Gastroesophageal sphincter (tissue), 4 donors: ENCODE data around the gene BIRC7. TPM values are rescaled to one million over a fixed set of nuclear protein-coding genes. Genes with fewer than 3 reads are reported as not detected.
A peak's percentile ranks its signal among the peaks of the same experiment; 100 is the strongest.

Source experiments
- ATAC-seq: fragments of 150-250 bp; one replicate; pipeline ENCODE4 v1.9.1; 2016; ENCODE audit warnings: mild to moderate bottlenecking, moderate library complexity
- H3K27ac ChIP-seq, 4 donors: fragments of 200-600 bp; sonication (generic) in 3 of 4; 1 replicate in 3 of 4; 2 replicates in 1 of 4; pipeline ENCODE4 v1.5.1; 2016 to 2019
- H3K27me3 ChIP-seq: fragments of 200-600 bp; sonication (generic); one replicate; pipeline ENCODE4 v1.5.1; 2019
- H3K36me3 ChIP-seq, 2 donors: fragments of 200-600 bp; sonication (generic); one replicate each; pipeline ENCODE4 v1.5.1; 2019; ENCODE audit warnings: control low read depth in 1 of 2
- H3K4me1 ChIP-seq, 3 donors: fragments of 200-600 bp; sonication (generic); 1 replicate in 2 of 3; 2 replicates in 1 of 3; pipeline ENCODE4 v1.5.1; 2016 to 2019; ENCODE audit warnings: control low read depth in 2 of 3
- H3K4me3 ChIP-seq, 2 donors: fragments of 200-600 bp; sonication (generic); one replicate each; pipeline ENCODE4 v1.5.1; 2019; ENCODE audit warnings: mild to moderate bottlenecking in 1 of 2, moderate library complexity in 1 of 2
- H3K9me3 ChIP-seq, 3 donors: fragments of 200-600 bp; sonication (generic); one replicate each; pipeline ENCODE4 v1.5.1; 2017 to 2019; ENCODE audit warnings: control low read depth in 2 of 3
- CTCF ChIP-seq, 4 experiments: fragments of 200-600 bp in 2 of 4; fragments of 450-650 bp in 2 of 4; sonication (generic) in 1 of 4; IDR thresholded peaks; one replicate each; pipeline ENCODE4 v1.5.1; 2017 to 2019; ENCODE audit warnings: antibody characterized with exemption in 4 of 4, mild to moderate bottlenecking in 2 of 4, moderate library complexity in 2 of 4
- EP300 ChIP-seq: sonication (generic); formaldehyde crosslinking; IDR thresholded peaks from one replicate; pipeline ENCODE4 v1.6.1; 2017; ENCODE audit warnings: antibody characterized with exemption, mild to moderate bottlenecking
- POLR2A ChIP-seq, 2 donors: fragments of 450-650 bp; IDR thresholded peaks; one replicate each; pipeline ENCODE4 v1.6.1; 2017; ENCODE audit warnings: antibody characterized with exemption in 2 of 2, mild to moderate bottlenecking in 2 of 2, moderate library complexity in 1 of 2
- POLR2AphosphoS5 ChIP-seq: sonication (generic); formaldehyde crosslinking; IDR thresholded peaks from one replicate; pipeline ENCODE4 v1.6.1; 2017; ENCODE audit warnings: antibody characterized with exemption
- WGBS, 2 donors: methylation state at CpG; one replicate each; pipeline ENCODE4 v1.1.5; 2018; ENCODE audit warnings: low coverage in 1 of 2; 5-methylcytosine and 5-hydroxymethylcytosine counted together
- total RNA-seq, 4 donors: library from RNA; depleted of rRNA; stranded (reverse); fragments of >200 nt; gene quantifications; one replicate each; pipeline ENCODE4 v1.1.0, GENCODE V29; 2016

Gene BIRC7
- total RNA-seq, 4 donors from 2014 or later = not detected

GRCh38 chr20:63226042-63226943, 9.4 kb upstream of the BIRC7 start:
- no peak for ATAC-seq
- peaks cover 0 to 23% (median 6%) of the 10 kb centered on the region in 3 donors for H3K4me1 ChIP-seq
- no peaks in the 10 kb centered on the region for H3K9me3 ChIP-seq
- no peaks in the 10 kb centered on the region for H3K36me3 ChIP-seq
- H3K4me3 ChIP-seq = no peak overlapping the region
- TF ChIP-seq POLR2A (IDR thresholded peaks at IDR 0.05) (no peak), CTCF (IDR thresholded peaks at IDR 0.05) (no peak), POLR2AphosphoS5 (no peak), EP300 (no peak)
- H3K27ac ChIP-seq = no peak overlapping the region
- H3K27me3 ChIP-seq = peaks cover 23% of the 10 kb centered on the region
- no CpG with 5 or more reads among the region's 19 CpGs for WGBS, 2 donors

GRCh38 chr20:63227260-63227659, 8.4 kb upstream of the BIRC7 start:
- H3K27ac ChIP-seq = no peak overlapping the region
- H3K4me1 ChIP-seq = peaks cover 0 to 23% (median 6%) of the 10 kb centered on the region in 3 donors
- H3K27me3 ChIP-seq = peaks cover 32% of the 10 kb centered on the region
- TF ChIP-seq POLR2AphosphoS5 (no peak), EP300 (no peak), POLR2A (IDR thresholded peaks at IDR 0.05) (no peak), CTCF (IDR thresholded peaks at IDR 0.05) (no peak)
- H3K9me3 ChIP-seq = no peaks in the 10 kb centered on the region
- no peaks in the 10 kb centered on the region for H3K36me3 ChIP-seq
- no peak overlapping the region for H3K4me3 ChIP-seq
- WGBS, 2 donors = 88% methylated on average over 2 of the region's 5 CpGs; no CpG with 5 or more reads in 1 of the 2 donors
- no peak for ATAC-seq

- H3K27ac ChIP-seq = no peak overlapping the region
- ATAC-seq = no peak
- peaks cover 47% of the 10 kb centered on the region for H3K27me3 ChIP-seq
- no peak overlapping the region for H3K4me3 ChIP-seq
- H3K36me3 ChIP-seq = no peaks in the 10 kb centered on the region
- WGBS, 2 donors = 70% methylated on average over 10 of the region's 13 CpGs; no CpG with 5 or more reads in 1 of the 2 donors
- H3K9me3 ChIP-seq = no peaks in the 10 kb centered on the region
- TF ChIP-seq POLR2A (IDR thresholded peaks at IDR 0.05) = no peak
- TF ChIP-seq CTCF (IDR thresholded peaks at IDR 0.05) = no peak
- no peak for TF ChIP-seq EP300
- TF ChIP-seq POLR2AphosphoS5 = no peak
- H3K4me1 ChIP-seq = peaks cover 0 to 23% (median 6%) of the 10 kb centered on the region in 3 donors
Observed at GRCh38 chr20:63228806-63229205, 6.9 kb upstream of the BIRC7 start.

GRCh38 chr20:63230800-63231268, 4.9 kb upstream of the BIRC7 start:
- peaks cover 0 to 10% (median 0%) of the 10 kb centered on the region in 3 donors for H3K4me1 ChIP-seq
- H3K9me3 ChIP-seq = no peaks in the 10 kb centered on the region
- TF ChIP-seq CTCF (IDR thresholded peaks at IDR 0.05) = peak in 3 of 4 experiments; percentile 55 to 71 (median 64)
- TF ChIP-seq POLR2AphosphoS5 = no peak
- TF ChIP-seq EP300 = no peak
- H3K36me3 ChIP-seq = no peaks in the 10 kb centered on the region
- no peak overlapping the region for H3K27ac ChIP-seq
- H3K27me3 ChIP-seq = peaks cover 67% of the 10 kb centered on the region
- 0% methylated on average over 7 of the region's 17 CpGs; no CpG with 5 or more reads in 1 of the 2 donors for WGBS, 2 donors
- H3K4me3 ChIP-seq = no peak overlapping the region
- peak; percentile 76 for ATAC-seq
